VCaP (cell line): ENCODE results near the gene AXIN2.

Source experiments
- H3K27ac ChIP-seq: fragments of 450-650 bp; 2 replicates; pipeline ENCODE4 v1.5.1; 2017
- TF ChIP-seq, protein P1 (sequence below): fragments of 450-650 bp; conservative IDR thresholded peaks from 2 replicates; pipeline ENCODE4 v1.5.1; 2017; ENCODE audit warnings: mild to moderate bottlenecking, moderate library complexity

Gene AXIN2

GRCh38 chr17:65561452-65562205 lies at the start of gene AXIN2:
TSS of gene AXIN2 (minus strand) at chr17:65561648. CDS start at chr17:65558620, 3,028 bp downstream.
- TF ChIP-seq, protein P1, sequence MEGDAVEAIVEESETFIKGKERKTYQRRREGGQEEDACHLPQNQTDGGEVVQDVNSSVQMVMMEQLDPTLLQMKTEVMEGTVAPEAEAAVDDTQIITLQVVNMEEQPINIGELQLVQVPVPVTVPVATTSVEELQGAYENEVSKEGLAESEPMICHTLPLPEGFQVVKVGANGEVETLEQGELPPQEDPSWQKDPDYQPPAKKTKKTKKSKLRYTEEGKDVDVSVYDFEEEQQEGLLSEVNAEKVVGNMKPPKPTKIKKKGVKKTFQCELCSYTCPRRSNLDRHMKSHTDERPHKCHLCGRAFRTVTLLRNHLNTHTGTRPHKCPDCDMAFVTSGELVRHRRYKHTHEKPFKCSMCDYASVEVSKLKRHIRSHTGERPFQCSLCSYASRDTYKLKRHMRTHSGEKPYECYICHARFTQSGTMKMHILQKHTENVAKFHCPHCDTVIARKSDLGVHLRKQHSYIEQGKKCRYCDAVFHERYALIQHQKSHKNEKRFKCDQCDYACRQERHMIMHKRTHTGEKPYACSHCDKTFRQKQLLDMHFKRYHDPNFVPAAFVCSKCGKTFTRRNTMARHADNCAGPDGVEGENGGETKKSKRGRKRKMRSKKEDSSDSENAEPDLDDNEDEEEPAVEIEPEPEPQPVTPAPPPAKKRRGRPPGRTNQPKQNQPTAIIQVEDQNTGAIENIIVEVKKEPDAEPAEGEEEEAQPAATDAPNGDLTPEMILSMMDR = peak; percentile 42; the same call in 1 of the 2 replicates
- H3K27ac ChIP-seq = peak within 1 kb of the TSS; percentile 87

GRCh38 chr17:65609749-65610148 lies 48.3 kb upstream of the AXIN2 start:
- TF ChIP-seq, protein P1 = no peak
- H3K27ac ChIP-seq = peak overlapping the region; percentile 46

DNA sequence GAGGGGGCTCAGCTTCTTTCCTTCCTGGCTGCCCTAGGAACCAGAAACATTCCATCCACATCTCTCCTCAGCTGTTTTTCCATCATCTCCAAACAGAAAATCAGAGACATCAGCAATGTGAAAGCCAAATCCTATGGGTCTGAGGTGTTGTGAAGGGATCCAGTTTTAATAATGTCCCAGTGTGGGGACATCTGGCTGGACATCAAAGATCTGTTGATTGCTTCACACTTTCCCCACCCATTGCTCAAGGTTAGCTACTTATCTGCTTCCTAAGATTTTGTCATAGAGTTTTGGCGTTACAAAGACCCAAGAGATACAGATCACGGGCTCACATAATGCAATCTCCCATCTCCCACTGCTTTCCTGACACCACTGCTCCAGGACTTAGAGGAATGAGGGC lies 47.8 kb upstream of the AXIN2 start:
- TF ChIP-seq, protein P1 = no peak
- no peak overlapping the region for H3K27ac ChIP-seq

GRCh38 chr17:65604070-65604469 lies 42.6 kb upstream of the AXIN2 start:
- TF ChIP-seq, protein P1 = no peak
- no peak overlapping the region for H3K27ac ChIP-seq

- no peak overlapping the region for H3K27ac ChIP-seq
- TF ChIP-seq, protein P1 = no peak
These were observed 40.4 kb upstream of the AXIN2 start for GRCh38 chr17:65601881-65602280.

DNA sequence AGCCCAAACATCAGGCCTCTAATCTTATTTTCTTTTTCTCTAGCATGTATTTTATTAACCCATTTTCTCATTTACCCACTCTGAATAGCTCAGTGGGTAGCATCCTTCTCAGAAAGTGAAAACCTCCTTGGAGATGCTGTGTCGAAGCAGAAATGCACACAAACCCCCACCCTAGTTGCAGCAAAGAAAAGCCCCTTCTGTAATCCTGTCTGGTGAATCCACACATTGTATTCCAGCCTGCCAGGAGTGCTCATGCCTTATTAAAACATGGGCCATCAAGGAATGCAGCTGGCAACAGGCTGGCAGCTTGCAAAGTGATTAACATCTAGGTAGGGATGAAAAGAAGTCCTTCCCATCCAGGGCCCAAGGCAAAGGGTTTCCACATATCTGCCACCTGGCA lies 39.7 kb upstream of the AXIN2 start:
- H3K27ac ChIP-seq = no peak overlapping the region
- TF ChIP-seq, protein P1 = no peak

GRCh38 chr17:65600518-65600917 lies 39.1 kb upstream of the AXIN2 start:
- H3K27ac ChIP-seq = no peak overlapping the region
- TF ChIP-seq, protein P1 = no peak
